IPS-NIHi7 (cell line): ENCODE results near the gene PIK3R2.
A peak's percentile ranks its signal among the peaks of the same experiment; 100 is the strongest.
"Not testable (repeated sequence)": the region's sequence is repeated elsewhere in the genome, so short reads cannot be mapped to it uniquely, and the experiment has no call there.

ENCODE experiments used
- DNase-seq: peaks from one replicate; pipeline ENCODE4 v3.0.0; 2012; ENCODE audit warnings: mixed read lengths; ENCODE audit errors: extremely low spot score

Gene PIK3R2

GRCh38 chr19:18203863-18204393 is 51.0 kb downstream of the PIK3R2 start, which contains the start of gene RAB3A:
Gene RAB3A, minus strand, starts transcription at chr19:18204042. Its CDS starts 1,302 bp downstream, at chr19:18202740.
- DNase-seq = peak; percentile 95

GRCh38 chr19:18204394-18205199 is 51.6 kb downstream of the PIK3R2 start:
- peak; percentile 48 for DNase-seq

GRCh38 chr19:18205200-18205892 is 52.4 kb downstream of the PIK3R2 start:
- peak; percentile 45 for DNase-seq

GRCh38 chr19:18206018-18206417 is 53.1 kb downstream of the PIK3R2 start:
- no peak for DNase-seq

GRCh38 chr19:18208098-18208951 is 55.4 kb downstream of the PIK3R2 start:
- peak; percentile 51 for DNase-seq

- not testable (repeated sequence) for DNase-seq
These were observed 56.9 kb downstream of the PIK3R2 start for GRCh38 chr19:18209912-18210311.

- no peak for DNase-seq
These were observed 58.7 kb downstream of the PIK3R2 start for GRCh38 chr19:18211683-18212082.

- no peak for DNase-seq
These were observed 61.9 kb downstream of the PIK3R2 start for GRCh38 chr19:18214779-18215433.

GRCh38 chr19:18216789-18217188 is 63.8 kb downstream of the PIK3R2 start:
- DNase-seq = no peak

GRCh38 chr19:18218159-18218558 is 65.2 kb downstream of the PIK3R2 start:
- DNase-seq = no peak

GRCh38 chr19:18218600-18218999 is 65.6 kb downstream of the PIK3R2 start:
- no peak for DNase-seq
